PC-3 (cell line): ENCODE data around the gene CLOCK. TPM values are rescaled to one million over a fixed set of nuclear protein-coding genes. Genes with fewer than 3 reads are reported as not detected.

Experiments
- ATAC-seq: fragments of 200-7000 bp; cut with Tn5 transposase; 2 replicates; pipeline ENCODE4 v1.9.1; 2020; ENCODE audit warnings: mild to moderate bottlenecking, moderate library complexity
- BruUV-seq: library from RNA; stranded (reverse); fragments of 400-500 nt; replicated peaks from 2 replicates; lab custom pipeline; 2021; lab: Mats Ljungman, UMichigan
- CTCF ChIA-PET: fragments of 300-600 bp; sonication (Branson Sonifier 250); formaldehyde crosslinking; loops from one replicate; lab custom pipeline; 2022; ENCODE audit warnings: antibody characterized with exemption; lab: Charles Lee
- POLR2A ChIA-PET: fragments of 300-600 bp; sonication (Branson Sonifier 250); formaldehyde crosslinking; loops from one replicate; lab custom pipeline; 2022; ENCODE audit warnings: antibody characterized with exemption; ENCODE audit not compliant: unreplicated experiment; lab: Charles Lee
- DNase-seq: peaks from one replicate; pipeline ENCODE4 v3.0.0-alpha.2; 2015
- H2AFZ ChIP-seq: fragments of 300-600 bp; sonication (generic); 2 replicates; pipeline ENCODE4 v1.6.0; 2016; ENCODE audit warnings: antibody characterized with exemption, low read length
- H3F3A ChIP-seq: fragments of 300-600 bp; sonication (generic); one replicate; pipeline ENCODE4 v1.6.0; 2017; ENCODE audit warnings: antibody characterized with exemption, low read length, control low read depth, mild to moderate bottlenecking; ENCODE audit not compliant: unreplicated experiment
- H3K27ac ChIP-seq: fragments of 300-600 bp; sonication (generic); 2 replicates; pipeline ENCODE4 v1.5.1; 2016; ENCODE audit warnings: mild to moderate bottlenecking, low read length
- H3K27me3 ChIP-seq: fragments of 300-600 bp; sonication (generic); 2 replicates; pipeline ENCODE4 v1.6.1; 2016; ENCODE audit warnings: low read length, mixed read lengths
- H3K36me3 ChIP-seq: fragments of 300-600 bp; sonication (generic); 2 replicates; pipeline ENCODE4 v1.6.1; 2016; ENCODE audit warnings: low read depth, mixed run types, low read length, mixed read lengths
- H3K4me1 ChIP-seq: fragments of 300-600 bp; sonication (generic); 2 replicates; pipeline ENCODE4 v1.5.1; 2016; ENCODE audit warnings: low read length; ENCODE audit not compliant: insufficient read depth
- H3K4me2 ChIP-seq: fragments of 300-600 bp; sonication (generic); 2 replicates; pipeline ENCODE4 v1.6.0; 2016; ENCODE audit warnings: low read length
- H3K4me3 ChIP-seq: fragments of 300-600 bp; sonication (generic); 2 replicates; pipeline ENCODE4 v1.5.1; 2016; ENCODE audit warnings: mild to moderate bottlenecking, low read length, mixed read lengths
- H3K79me2 ChIP-seq: fragments of 300-600 bp; sonication (generic); 2 replicates; pipeline ENCODE4 v1.6.1; 2017; ENCODE audit warnings: low read length, mixed read lengths
- H3K9ac ChIP-seq: fragments of 300-600 bp; sonication (generic); 2 replicates; pipeline ENCODE4 v1.6.0; 2016; ENCODE audit warnings: mild to moderate bottlenecking, low read length
- H3K9me2 ChIP-seq: fragments of 300-600 bp; sonication (generic); replicated peaks from 2 replicates; pipeline ENCODE4 v1.6.1; 2016; ENCODE audit warnings: mixed run types, low read length, mixed read lengths
- H3K9me3 ChIP-seq: fragments of 300-600 bp; sonication (generic); 2 replicates; pipeline ENCODE4 v1.6.1; 2016; ENCODE audit warnings: low read length, mixed read lengths
- H4K20me1 ChIP-seq: fragments of 300-600 bp; sonication (generic); 2 replicates; pipeline ENCODE4 v1.6.1; 2016; ENCODE audit warnings: low read length, mixed read lengths
- EZH2 ChIP-seq: fragments of 300-600 bp; sonication (generic); IDR thresholded peaks from one replicate; pipeline ENCODE4 v1.6.1; 2017; ENCODE audit warnings: antibody characterized with exemption, mild to moderate bottlenecking, low read length; ENCODE audit not compliant: unreplicated experiment
- EZH2phosphoT487 ChIP-seq: fragments of 300-600 bp; sonication (generic); IDR thresholded peaks from 2 replicates; pipeline ENCODE4 v1.6.1; 2018; ENCODE audit warnings: mild to moderate bottlenecking, antibody characterized with exemption, low read length, borderline replicate concordance
- intact Hi-C: fragments of 100-400 bp; cut with micrococcal nuclease; formaldehyde crosslinking; loops from 2 replicates; pipeline ENCODE4 v1.9.0; 2023
- total RNA-seq: library from RNA; depleted of rRNA; stranded (reverse); fragments of >200 nt; gene quantifications from 2 replicates; pipeline ENCODE4 v1.2.3, GENCODE V29; 2014
- TF ChIP-seq, protein P1 (sequence below): fragments of 300-600 bp; sonication (generic); conservative IDR thresholded peaks from 2 replicates; pipeline ENCODE4 v1.5.1; 2017; ENCODE audit warnings: antibody characterized with exemption, low read depth, mild to moderate bottlenecking, low read length

Gene CLOCK
- total RNA-seq, 1 experiment from 2014 or later = 39.7 TPM

DNA sequence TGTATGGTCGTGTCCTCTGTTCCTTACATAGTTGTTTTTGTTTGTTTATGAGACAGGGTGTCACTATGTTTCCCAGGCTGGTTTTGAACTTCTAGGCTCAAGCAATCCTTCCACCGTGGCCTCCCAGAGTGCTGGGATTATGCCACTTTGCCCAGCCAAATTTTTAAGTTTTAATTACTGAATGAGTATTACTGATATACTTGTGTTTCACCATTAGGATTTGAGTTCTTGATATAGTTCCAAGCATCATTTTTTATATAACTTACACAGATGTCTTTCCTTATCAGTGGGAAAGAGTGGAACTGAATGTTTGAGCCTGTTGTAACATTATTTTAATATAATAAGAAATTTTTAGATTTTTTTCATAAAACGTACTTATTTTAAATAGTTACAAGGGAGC lies 130.5 kb downstream of the CLOCK start:
- no TSS peak for BruUV-seq
- Histone ChIP-seq H3K4me2 (no peak overlapping the region), H3K9me2 (no peaks in the 10 kb centered on the region), H3K27ac (no peak overlapping the region), H3K36me3 (peaks cover 63% of the 10 kb centered on the region), H3F3A (no peaks in the 10 kb centered on the region), H3K9ac (no peak overlapping the region), H3K9me3 (no peaks in the 10 kb centered on the region), H4K20me1 (peaks cover 13% of the 10 kb centered on the region), H2AFZ (no peak overlapping the region), H3K4me1 (no peaks in the 10 kb centered on the region), H3K4me3 (no peak overlapping the region), H3K79me2 (peaks cover 61% of the 10 kb centered on the region), H3K27me3 (no peaks in the 10 kb centered on the region)
- POLR2A ChIA-PET = no interaction called here
- TF ChIP-seq, protein P1, sequence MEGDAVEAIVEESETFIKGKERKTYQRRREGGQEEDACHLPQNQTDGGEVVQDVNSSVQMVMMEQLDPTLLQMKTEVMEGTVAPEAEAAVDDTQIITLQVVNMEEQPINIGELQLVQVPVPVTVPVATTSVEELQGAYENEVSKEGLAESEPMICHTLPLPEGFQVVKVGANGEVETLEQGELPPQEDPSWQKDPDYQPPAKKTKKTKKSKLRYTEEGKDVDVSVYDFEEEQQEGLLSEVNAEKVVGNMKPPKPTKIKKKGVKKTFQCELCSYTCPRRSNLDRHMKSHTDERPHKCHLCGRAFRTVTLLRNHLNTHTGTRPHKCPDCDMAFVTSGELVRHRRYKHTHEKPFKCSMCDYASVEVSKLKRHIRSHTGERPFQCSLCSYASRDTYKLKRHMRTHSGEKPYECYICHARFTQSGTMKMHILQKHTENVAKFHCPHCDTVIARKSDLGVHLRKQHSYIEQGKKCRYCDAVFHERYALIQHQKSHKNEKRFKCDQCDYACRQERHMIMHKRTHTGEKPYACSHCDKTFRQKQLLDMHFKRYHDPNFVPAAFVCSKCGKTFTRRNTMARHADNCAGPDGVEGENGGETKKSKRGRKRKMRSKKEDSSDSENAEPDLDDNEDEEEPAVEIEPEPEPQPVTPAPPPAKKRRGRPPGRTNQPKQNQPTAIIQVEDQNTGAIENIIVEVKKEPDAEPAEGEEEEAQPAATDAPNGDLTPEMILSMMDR = no peak
- TF ChIP-seq EZH2 (no peak), EZH2phosphoT487 (no peak)
- no peak for DNase-seq
- no peak for ATAC-seq
- CTCF ChIA-PET = no interaction called here
- intact Hi-C loops = no loop called here

DNA sequence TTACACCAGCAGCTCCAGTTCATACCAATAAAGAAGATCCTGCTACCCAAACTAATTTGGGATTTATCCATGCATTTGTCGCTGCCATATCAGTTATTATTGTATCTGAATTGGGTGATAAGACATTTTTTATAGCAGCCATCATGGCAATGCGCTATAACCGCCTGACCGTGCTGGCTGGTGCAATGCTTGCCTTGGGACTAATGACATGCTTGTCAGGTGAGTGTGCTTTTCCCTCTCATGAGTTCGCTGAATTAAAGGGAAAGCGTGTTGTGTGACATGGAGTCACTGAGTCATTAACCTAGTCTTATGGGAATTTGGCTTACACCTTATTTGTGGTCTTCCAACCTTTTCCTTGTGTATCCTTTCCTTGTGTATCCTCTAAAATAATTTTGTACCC lies 135.1 kb downstream of the CLOCK start:
- peak; percentile 22 for DNase-seq
- no peak for ATAC-seq
- no peak for TF ChIP-seq EZH2phosphoT487
- TF ChIP-seq, protein P1 = no peak
- no peak for TF ChIP-seq EZH2
- no TSS peak for BruUV-seq
- peaks cover 51% of the 10 kb centered on the region for H3K36me3 ChIP-seq
- no peak overlapping the region for H2AFZ ChIP-seq
- H3K79me2 ChIP-seq = peaks cover 88% of the 10 kb centered on the region
- ChIA-PET CTCF (no interaction called here), POLR2A (no interaction called here)
- no peaks in the 10 kb centered on the region for H3K9me2 ChIP-seq
- no peak overlapping the region for H3K9ac ChIP-seq
- H3K27ac ChIP-seq = no peak overlapping the region
- no peak overlapping the region for H3K4me2 ChIP-seq
- no peaks in the 10 kb centered on the region for H3K4me1 ChIP-seq
- H3K4me3 ChIP-seq = no peak overlapping the region
- no peaks in the 10 kb centered on the region for H3F3A ChIP-seq
- H3K9me3 ChIP-seq = no peaks in the 10 kb centered on the region
- intact Hi-C loops = no loop called here
- H4K20me1 ChIP-seq = peaks cover 51% of the 10 kb centered on the region
- no peaks in the 10 kb centered on the region for H3K27me3 ChIP-seq

DNA sequence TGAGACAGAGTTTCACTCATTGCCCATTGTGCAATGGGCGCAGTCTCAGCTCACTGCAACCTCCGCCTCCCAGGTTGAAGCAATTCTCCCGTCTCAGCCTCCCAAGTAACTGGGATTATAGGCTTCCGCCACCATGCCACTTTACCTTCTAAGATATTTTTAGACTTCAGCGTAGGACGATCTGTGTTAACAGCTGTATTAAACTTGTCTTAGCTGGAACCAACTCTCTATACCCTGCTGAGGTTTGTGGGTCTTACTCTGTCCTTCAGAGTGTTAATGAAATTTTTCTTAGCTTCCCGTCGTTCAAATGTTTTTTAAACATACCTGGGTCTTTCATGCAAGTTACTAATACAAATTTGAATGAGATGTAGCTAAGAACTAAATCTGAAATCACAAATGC lies 136.3 kb downstream of the CLOCK start:
- Histone ChIP-seq H3K79me2 (peaks cover 90% of the 10 kb centered on the region), H3F3A (no peaks in the 10 kb centered on the region), H2AFZ (no peak overlapping the region), H3K27ac (no peak overlapping the region), H4K20me1 (peaks cover 58% of the 10 kb centered on the region), H3K36me3 (peaks cover 53% of the 10 kb centered on the region), H3K9me3 (no peaks in the 10 kb centered on the region), H3K4me3 (no peak overlapping the region), H3K9ac (no peak overlapping the region), H3K4me1 (no peaks in the 10 kb centered on the region), H3K4me2 (no peak overlapping the region), H3K27me3 (no peaks in the 10 kb centered on the region), H3K9me2 (no peaks in the 10 kb centered on the region)
- intact Hi-C loops = no loop called here
- DNase-seq (no peak), ATAC-seq (no peak)
- ChIA-PET POLR2A (no interaction called here), CTCF (interaction anchor here (0.6 to 0.7 kb wide), 2 partner anchors 32 to 226 kb away, joined by 3 read pairs; no protein-coding TSS in a partner anchor)
- TF ChIP-seq, protein P1 = no peak
- TF ChIP-seq EZH2 (no peak), EZH2phosphoT487 (no peak)
- no TSS peak for BruUV-seq
